GM12874 (cell line): Measurements from ENCODE around the gene EARS2.

ENCODE experiments used
- TF ChIP-seq, protein P1 (sequence below): IDR thresholded peaks from 2 replicates; pipeline ENCODE4 v1.5.1; 2011; ENCODE audit warnings: low read depth, mild to moderate bottlenecking, control low read depth, low read length, moderate library complexity; ENCODE audit not compliant: insufficient read depth

Gene EARS2

DNA sequence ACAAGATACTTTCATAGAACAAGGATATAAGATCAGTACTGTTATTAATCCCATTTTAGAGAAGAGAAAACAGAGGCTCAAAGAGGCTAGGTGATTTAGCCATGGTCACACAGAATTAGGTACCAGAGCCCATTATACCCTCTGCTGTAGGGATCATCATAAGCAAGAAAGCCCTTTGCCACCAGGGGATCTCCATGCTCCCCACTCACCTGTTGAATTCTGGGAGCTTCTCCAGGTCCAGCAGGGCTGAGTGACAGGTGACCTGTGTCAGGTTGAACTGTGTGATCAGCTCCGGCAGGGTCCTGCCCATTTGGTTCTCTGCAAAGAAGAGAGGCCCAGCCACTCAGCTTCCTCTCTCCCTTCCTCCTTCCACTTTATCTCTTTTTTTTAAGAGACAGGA is 24.7 kb downstream of the EARS2 start:
- TF ChIP-seq, protein P1, sequence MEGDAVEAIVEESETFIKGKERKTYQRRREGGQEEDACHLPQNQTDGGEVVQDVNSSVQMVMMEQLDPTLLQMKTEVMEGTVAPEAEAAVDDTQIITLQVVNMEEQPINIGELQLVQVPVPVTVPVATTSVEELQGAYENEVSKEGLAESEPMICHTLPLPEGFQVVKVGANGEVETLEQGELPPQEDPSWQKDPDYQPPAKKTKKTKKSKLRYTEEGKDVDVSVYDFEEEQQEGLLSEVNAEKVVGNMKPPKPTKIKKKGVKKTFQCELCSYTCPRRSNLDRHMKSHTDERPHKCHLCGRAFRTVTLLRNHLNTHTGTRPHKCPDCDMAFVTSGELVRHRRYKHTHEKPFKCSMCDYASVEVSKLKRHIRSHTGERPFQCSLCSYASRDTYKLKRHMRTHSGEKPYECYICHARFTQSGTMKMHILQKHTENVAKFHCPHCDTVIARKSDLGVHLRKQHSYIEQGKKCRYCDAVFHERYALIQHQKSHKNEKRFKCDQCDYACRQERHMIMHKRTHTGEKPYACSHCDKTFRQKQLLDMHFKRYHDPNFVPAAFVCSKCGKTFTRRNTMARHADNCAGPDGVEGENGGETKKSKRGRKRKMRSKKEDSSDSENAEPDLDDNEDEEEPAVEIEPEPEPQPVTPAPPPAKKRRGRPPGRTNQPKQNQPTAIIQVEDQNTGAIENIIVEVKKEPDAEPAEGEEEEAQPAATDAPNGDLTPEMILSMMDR, result no peak

GRCh38 chr16:23530062-23530461 is 27.1 kb downstream of the EARS2 start:
- TF ChIP-seq, protein P1, result no peak

- TF ChIP-seq, protein P1, result no peak
Measured at GRCh38 chr16:23528644-23529310, 28.4 kb downstream of the EARS2 start.

DNA sequence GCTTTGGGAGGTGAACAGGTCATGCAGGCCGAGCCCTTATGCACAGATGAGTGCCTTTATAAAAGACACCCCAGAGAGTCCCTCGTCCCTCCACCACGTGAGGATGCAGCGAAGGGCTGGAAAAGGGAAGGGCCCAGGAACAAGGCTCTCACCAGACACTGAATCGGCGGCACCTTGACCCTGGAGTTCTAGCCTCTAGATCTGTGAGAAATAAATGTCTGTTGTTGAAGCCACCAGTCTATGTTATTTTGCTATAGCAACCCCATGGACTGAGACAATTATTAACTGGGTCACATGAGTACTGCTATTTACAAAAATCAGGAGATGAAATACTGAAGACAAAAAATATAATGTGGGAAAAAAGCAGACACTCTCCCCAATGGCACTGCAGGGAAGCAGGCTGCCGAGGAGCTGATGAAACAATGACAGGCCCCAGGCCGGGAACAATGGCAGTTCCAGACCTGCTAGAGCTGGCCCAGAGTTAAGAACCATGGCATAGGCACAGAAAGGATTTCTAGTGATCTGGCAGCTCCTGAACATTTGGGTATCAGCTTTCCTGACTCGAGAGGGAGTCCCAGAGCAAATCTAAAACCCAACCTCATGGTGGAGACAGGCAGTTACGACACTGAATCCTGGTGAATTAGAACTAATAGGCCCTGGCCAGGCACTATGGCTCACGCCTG is 29.0 kb downstream of the EARS2 start:
- TF ChIP-seq, protein P1, result no peak

DNA sequence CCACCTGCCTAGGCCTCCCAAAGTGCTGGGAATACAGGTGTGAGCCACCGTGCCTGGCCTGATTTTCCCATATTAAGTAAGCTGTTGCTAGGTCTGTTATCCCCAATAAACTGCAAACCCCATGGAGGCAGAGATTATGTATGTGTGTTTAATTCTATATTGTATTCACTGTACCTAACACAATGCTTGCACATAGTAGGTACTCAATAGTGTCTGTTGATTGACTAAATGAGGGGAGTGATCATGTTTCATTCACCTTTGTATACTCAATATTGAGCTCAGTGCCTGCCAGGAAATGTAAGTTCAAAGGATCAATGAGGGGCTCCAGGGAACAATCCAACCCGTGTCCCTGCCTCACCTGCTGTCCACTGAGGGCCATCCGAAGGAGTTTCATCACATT is 32.3 kb downstream of the EARS2 start:
- TF ChIP-seq, protein P1, result no peak

GRCh38 chr16:23523876-23524385 is 33.2 kb downstream of the EARS2 start:
- TF ChIP-seq, protein P1, result no peak

- TF ChIP-seq, protein P1, result no peak
Measured at GRCh38 chr16:23523321-23523720, 33.8 kb downstream of the EARS2 start.
